Activated CD4-positive, alpha-beta T cell treated with anti-CD3 and anti-CD28 coated beads, Interleukin-2, amount 50 U/mL, for 4 hours (primary cell): ENCODE data around the gene TPRG1.
A peak's percentile ranks its signal among the peaks of the same experiment; 100 is the strongest.

Experiments
- DNase-seq, 2 experiments: peaks; one replicate each; pipeline ENCODE4 v3.0.0-alpha.2; 2020

Gene TPRG1

GRCh38 chr3:189286188-189286587, 114.4 kb downstream of the TPRG1 start:
- no peak for DNase-seq

GRCh38 chr3:189286916-189287315, 115.1 kb downstream of the TPRG1 start:
- DNase-seq: no peak

GRCh38 chr3:189288348-189289235, 116.8 kb downstream of the TPRG1 start:
- DNase-seq: no peak

GRCh38 chr3:189289251-189289650, 117.5 kb downstream of the TPRG1 start:
- no peak for DNase-seq

- no peak for DNase-seq
Measured at GRCh38 chr3:189292667-189293484, 121.1 kb downstream of the TPRG1 start.

GRCh38 chr3:189294649-189295048, 122.9 kb downstream of the TPRG1 start:
- no peak for DNase-seq

GRCh38 chr3:189295089-189295488, 123.3 kb downstream of the TPRG1 start:
- DNase-seq: no peak

GRCh38 chr3:189297932-189298331, 126.2 kb downstream of the TPRG1 start:
- DNase-seq: no peak

GRCh38 chr3:189298469-189299375, 127.0 kb downstream of the TPRG1 start:
- DNase-seq: no peak

- no peak for DNase-seq
Measured at GRCh38 chr3:189300345-189300744, 128.6 kb downstream of the TPRG1 start.

- no peak for DNase-seq
Measured at GRCh38 chr3:189301479-189301878, 129.7 kb downstream of the TPRG1 start.

- DNase-seq: no peak
Measured at GRCh38 chr3:189303584-189303983, 131.8 kb downstream of the TPRG1 start.

- DNase-seq: peak; percentile 9 to 11
Measured at GRCh38 chr3:189304465-189305351, 132.9 kb downstream of the TPRG1 start.

- DNase-seq: no peak
Measured at GRCh38 chr3:189305412-189305811, 133.6 kb downstream of the TPRG1 start.

- no peak for DNase-seq
Measured at GRCh38 chr3:189307963-189308362, 136.2 kb downstream of the TPRG1 start.

- DNase-seq: no peak
Measured at GRCh38 chr3:189308608-189309007, 136.8 kb downstream of the TPRG1 start.

GRCh38 chr3:189309400-189309975, 137.7 kb downstream of the TPRG1 start:
- DNase-seq: no peak

GRCh38 chr3:189311521-189311920, 139.8 kb downstream of the TPRG1 start:
- DNase-seq: no peak

- DNase-seq: no peak
Measured at GRCh38 chr3:189312866-189313265, 141.1 kb downstream of the TPRG1 start.

GRCh38 chr3:189316296-189317019, 144.7 kb downstream of the TPRG1 start:
- DNase-seq: no peak

- DNase-seq: no peak
Measured at GRCh38 chr3:189317911-189318310, 146.1 kb downstream of the TPRG1 start.
